WTC11 (cell line): Measurements from ENCODE around the gene KCNMA1. TPM values are rescaled to one million over a fixed set of nuclear protein-coding genes. Genes with fewer than 3 reads are reported as not detected.

ENCODE experiments used
- ATAC-seq: fragments of 200-7000 bp; cut with Tn5 transposase; 2 replicates; pipeline ENCODE4 v1.10.0; 2021; ENCODE audit warnings: mild to moderate bottlenecking, moderate library complexity
- CTCF ChIA-PET: fragments of 300-600 bp; sonication (Branson Sonifier 250); formaldehyde crosslinking; loops from one replicate; lab custom pipeline; 2021; ENCODE audit warnings: antibody characterized with exemption; lab: Charles Lee
- POLR2A ChIA-PET: fragments of 350-600 bp; sonication (Branson Sonifier 250); formaldehyde crosslinking; loops from one replicate; lab custom pipeline; 2021; ENCODE audit warnings: antibody characterized with exemption; lab: Charles Lee
- DNase-seq: peaks from one replicate; pipeline ENCODE4 v3.0.0; 2021; ENCODE audit warnings: low spot score
- H3K27ac Mint-ChIP-seq: 2 replicates; pipeline ENCODE4 v1.8.0; 2021; ENCODE audit warnings: mixed read lengths
- H3K27me3 Mint-ChIP-seq: 2 replicates; pipeline ENCODE4 v1.8.0; 2021; ENCODE audit warnings: low read depth, mild to moderate bottlenecking, moderate library complexity, mixed read lengths
- H3K36me3 Mint-ChIP-seq: 2 replicates; pipeline ENCODE4 v1.8.0; 2021; ENCODE audit warnings: mixed read lengths
- H3K4me1 Mint-ChIP-seq: 2 replicates; pipeline ENCODE4 v1.8.0; 2022; ENCODE audit warnings: mixed read lengths
- H3K4me3 Mint-ChIP-seq: 2 replicates; pipeline ENCODE4 v1.8.0; 2021; ENCODE audit warnings: mild to moderate bottlenecking, moderate library complexity, mixed read lengths
- H3K9me3 Mint-ChIP-seq: 2 replicates; pipeline ENCODE4 v1.8.0; 2021; ENCODE audit warnings: mixed read lengths
- AFF4 ChIP-seq: sonication (generic); formaldehyde crosslinking; IDR thresholded peaks from 2 replicates; pipeline ENCODE4 v1.8.1; 2023; ENCODE audit warnings: mild to moderate bottlenecking, missing genetic modification reagents, borderline replicate concordance
- ARID4B ChIP-seq: sonication (generic); formaldehyde crosslinking; IDR thresholded peaks from 2 replicates; pipeline ENCODE4 v1.8.0; 2023; ENCODE audit warnings: missing genetic modification reagents, mild to moderate bottlenecking, borderline replicate concordance
- CBFB ChIP-seq: sonication (generic); formaldehyde crosslinking; IDR thresholded peaks from 2 replicates; pipeline ENCODE4 v1.8.1; 2022; ENCODE audit warnings: mild to moderate bottlenecking, low read depth, missing genetic modification reagents
- CDX4 ChIP-seq: fragments of 250-450 bp; sonication (Bioruptor Pico); IDR thresholded peaks from 2 replicates; pipeline ENCODE4 v1.9.0; 2021; ENCODE audit warnings: moderate library complexity, mild to moderate bottlenecking, inconsistent platforms, borderline replicate concordance
- CREB1 ChIP-seq: sonication (generic); formaldehyde crosslinking; IDR thresholded peaks from 2 replicates; pipeline ENCODE4 v1.8.0; 2023; ENCODE audit warnings: mild to moderate bottlenecking, missing genetic modification reagents
- E2F5 ChIP-seq: sonication (generic); formaldehyde crosslinking; IDR thresholded peaks from 2 replicates; pipeline ENCODE4 v1.8.1; 2022; ENCODE audit warnings: mild to moderate bottlenecking, moderate library complexity, missing genetic modification reagents
- EMX1 ChIP-seq: fragments of 250-450 bp; sonication (Bioruptor Pico); IDR thresholded peaks from 2 replicates; pipeline ENCODE4 v1.8.0; 2021; ENCODE audit warnings: mild to moderate bottlenecking
- FOXK1 ChIP-seq: sonication (generic); formaldehyde crosslinking; IDR thresholded peaks from 2 replicates; pipeline ENCODE4 v1.8.0; 2022; ENCODE audit warnings: mild to moderate bottlenecking, moderate library complexity, missing genetic modification reagents
- FOXP1 ChIP-seq: sonication (generic); formaldehyde crosslinking; IDR thresholded peaks from 2 replicates; pipeline ENCODE4 v1.8.0; 2022; ENCODE audit warnings: missing genetic modification reagents, mild to moderate bottlenecking, moderate library complexity, borderline replicate concordance
- GABPB1 ChIP-seq: sonication (generic); formaldehyde crosslinking; IDR thresholded peaks from 2 replicates; pipeline ENCODE4 v1.8.1; 2023; ENCODE audit warnings: mild to moderate bottlenecking, missing genetic modification reagents
- IRF2 ChIP-seq: sonication (generic); formaldehyde crosslinking; IDR thresholded peaks from 2 replicates; pipeline ENCODE4 v1.8.0; 2022; ENCODE audit warnings: low read depth, missing genetic modification reagents, borderline replicate concordance
- JUN ChIP-seq: sonication (generic); formaldehyde crosslinking; IDR thresholded peaks from 2 replicates; pipeline ENCODE4 v1.8.0; 2023; ENCODE audit warnings: mild to moderate bottlenecking, missing genetic modification reagents
- NR1H2 ChIP-seq: sonication (generic); formaldehyde crosslinking; IDR thresholded peaks from 2 replicates; pipeline ENCODE4 v1.9.0; 2021; ENCODE audit warnings: mild to moderate bottlenecking, moderate library complexity, missing genetic modification reagents
- NR3C1 ChIP-seq: sonication (generic); formaldehyde crosslinking; conservative IDR thresholded peaks from 2 replicates; pipeline ENCODE4 v1.8.1; 2023; ENCODE audit warnings: low read depth, mild to moderate bottlenecking, missing genetic modification reagents
- PRRX2 ChIP-seq: fragments of 250-450 bp; sonication (Bioruptor Pico); IDR thresholded peaks from 2 replicates; pipeline ENCODE4 v1.8.0; 2021; ENCODE audit warnings: mild to moderate bottlenecking
- RORB ChIP-seq: fragments of 250-450 bp; sonication (Bioruptor Pico); IDR thresholded peaks from 2 replicates; pipeline ENCODE4 v1.9.0; 2021; ENCODE audit warnings: mild to moderate bottlenecking
- TCF7 ChIP-seq: sonication (generic); formaldehyde crosslinking; IDR thresholded peaks from 2 replicates; pipeline ENCODE4 v1.8.0; 2022; ENCODE audit warnings: mild to moderate bottlenecking, low read depth, missing genetic modification reagents, moderate library complexity
- TP53 ChIP-seq: sonication (generic); formaldehyde crosslinking; IDR thresholded peaks from 2 replicates; pipeline ENCODE4 v1.8.1; 2023; ENCODE audit warnings: mild to moderate bottlenecking, missing genetic modification reagents
- ZNF121 ChIP-seq: sonication (generic); formaldehyde crosslinking; IDR thresholded peaks from 2 replicates; pipeline ENCODE4 v1.8.0; 2023; ENCODE audit warnings: missing genetic modification reagents
- ZNF317 ChIP-seq: sonication (generic); formaldehyde crosslinking; IDR thresholded peaks from 2 replicates; pipeline ENCODE4 v1.8.1; 2023; ENCODE audit warnings: low read depth, mild to moderate bottlenecking, moderate library complexity, missing genetic modification reagents, borderline replicate concordance
- ZNF512 ChIP-seq: sonication (generic); formaldehyde crosslinking; IDR thresholded peaks from 2 replicates; pipeline ENCODE4 v1.8.1; 2022; ENCODE audit warnings: missing genetic modification reagents, borderline replicate concordance
- ZSCAN18 ChIP-seq: fragments of 250-450 bp; sonication (Bioruptor Pico); IDR thresholded peaks from 2 replicates; pipeline ENCODE4 v2.1.2; 2022; ENCODE audit warnings: mild to moderate bottlenecking, moderate library complexity
- total RNA-seq: library from RNA; stranded (reverse); gene quantifications from 3 replicates; pipeline ENCODE4 v1.2.3, GENCODE V29; 2021

The KCNMA1 gene
- total RNA-seq, 1 experiment from 2014 or later, result 7.3 TPM

- H3K27ac Mint-ChIP-seq, result no peak overlapping the region
- peaks cover 7% of the 10 kb centered on the region; the same call in 1 of the 2 replicates for H3K9me3 Mint-ChIP-seq
- H3K27me3 Mint-ChIP-seq, result no peaks in the 10 kb centered on the region
- H3K36me3 Mint-ChIP-seq, result no peaks in the 10 kb centered on the region
- no peak overlapping the region for H3K4me3 Mint-ChIP-seq
- peaks cover 5% of the 10 kb centered on the region; the same call in 1 of the 2 replicates for H3K4me1 Mint-ChIP-seq
- CTCF ChIA-PET, result no interaction called here
- ATAC-seq, result no peak
- POLR2A ChIA-PET, result no interaction called here
- TF ChIP-seq NR1H2 (CRISPR knock-in tag) (no peak), RORB (CRISPR knock-in tag) (no peak), FOXP1 (no peak), E2F5 (CRISPR knock-in tag) (no peak), NR3C1 (CRISPR knock-in tag) (no peak), ZNF317 (CRISPR knock-in tag) (no peak), CBFB (CRISPR knock-in tag) (no peak), AFF4 (CRISPR knock-in tag) (no peak), EMX1 (CRISPR knock-in tag) (no peak), PRRX2 (no peak)
- DNase-seq, result no peak
Observed at GRCh38 chr10:76874896-76875295, 762.7 kb downstream of the KCNMA1 start.

GRCh38 chr10:76874176-76874575 lies 763.4 kb downstream of the KCNMA1 start:
- no peaks in the 10 kb centered on the region for H3K27me3 Mint-ChIP-seq
- H3K36me3 Mint-ChIP-seq, result no peaks in the 10 kb centered on the region
- DNase-seq (no peak), ATAC-seq (no peak)
- peaks cover 2% of the 10 kb centered on the region; the same call in 1 of the 2 replicates for H3K4me1 Mint-ChIP-seq
- POLR2A ChIA-PET, result no interaction called here
- no peak overlapping the region for H3K4me3 Mint-ChIP-seq
- CTCF ChIA-PET, result no interaction called here
- peaks cover 10% of the 10 kb centered on the region; the same call in 1 of the 2 replicates for H3K9me3 Mint-ChIP-seq
- H3K27ac Mint-ChIP-seq, result no peak overlapping the region
- TF ChIP-seq ZNF512 (CRISPR knock-in tag) (no peak), ARID4B (no peak), FOXK1 (CRISPR knock-in tag) (no peak), E2F5 (CRISPR knock-in tag) (no peak), CDX4 (no peak), TCF7 (no peak), CREB1 (no peak), JUN (CRISPR knock-in tag) (no peak), GABPB1 (CRISPR knock-in tag) (no peak), ZSCAN18 (no peak), TP53 (no peak), ZNF121 (CRISPR knock-in tag) (no peak), IRF2 (CRISPR knock-in tag) (no peak)
